GM10248 (cell line): ENCODE results near the gene CTNNA3.

Experiments
- CTCF ChIA-PET: fragments of 300-600 bp; sonication (Branson Sonifier 250); formaldehyde crosslinking; extraction: SDS; loops from one replicate; lab custom pipeline; 2021; ENCODE audit warnings: antibody characterized with exemption; lab: Yijun Ruan, JAX
- POLR2A ChIA-PET: fragments of 350-650 bp; sonication (Branson Sonifier 250); formaldehyde crosslinking; extraction: SDS; loops from one replicate; lab custom pipeline; 2020; ENCODE audit warnings: antibody characterized with exemption; lab: Yijun Ruan, JAX
- DNase-seq: peaks from one replicate; pipeline ENCODE4 v3.0.0; 2012; ENCODE audit errors: extremely low spot score
- TF ChIP-seq, protein P1 (sequence below): IDR thresholded peaks from 2 replicates; pipeline ENCODE4 v1.5.1; 2012; ENCODE audit warnings: mild to moderate bottlenecking, low read depth; ENCODE audit errors: extremely low read depth, missing control alignments, control extremely low read depth

The CTNNA3 gene

DNA sequence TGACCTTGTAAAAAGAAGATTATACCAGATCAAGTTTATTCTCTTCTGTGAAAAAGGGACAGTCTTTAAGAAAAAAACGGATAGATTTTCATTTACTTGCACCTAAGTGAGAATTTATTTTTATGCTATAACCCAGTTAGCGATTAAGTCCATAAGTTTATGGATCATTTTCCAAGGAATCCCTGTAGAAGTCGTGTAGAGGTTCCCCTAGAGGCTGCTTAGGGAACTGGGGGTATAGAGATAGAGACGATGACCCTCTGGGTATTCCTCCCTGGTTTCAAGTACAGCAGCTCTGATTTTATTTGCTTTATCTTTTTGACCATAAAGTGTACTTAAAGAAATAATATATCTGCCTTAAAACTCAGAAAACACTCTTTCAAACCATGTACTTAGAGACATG lies 1418.5 kb downstream of the CTNNA3 start:
- TF ChIP-seq, protein P1, sequence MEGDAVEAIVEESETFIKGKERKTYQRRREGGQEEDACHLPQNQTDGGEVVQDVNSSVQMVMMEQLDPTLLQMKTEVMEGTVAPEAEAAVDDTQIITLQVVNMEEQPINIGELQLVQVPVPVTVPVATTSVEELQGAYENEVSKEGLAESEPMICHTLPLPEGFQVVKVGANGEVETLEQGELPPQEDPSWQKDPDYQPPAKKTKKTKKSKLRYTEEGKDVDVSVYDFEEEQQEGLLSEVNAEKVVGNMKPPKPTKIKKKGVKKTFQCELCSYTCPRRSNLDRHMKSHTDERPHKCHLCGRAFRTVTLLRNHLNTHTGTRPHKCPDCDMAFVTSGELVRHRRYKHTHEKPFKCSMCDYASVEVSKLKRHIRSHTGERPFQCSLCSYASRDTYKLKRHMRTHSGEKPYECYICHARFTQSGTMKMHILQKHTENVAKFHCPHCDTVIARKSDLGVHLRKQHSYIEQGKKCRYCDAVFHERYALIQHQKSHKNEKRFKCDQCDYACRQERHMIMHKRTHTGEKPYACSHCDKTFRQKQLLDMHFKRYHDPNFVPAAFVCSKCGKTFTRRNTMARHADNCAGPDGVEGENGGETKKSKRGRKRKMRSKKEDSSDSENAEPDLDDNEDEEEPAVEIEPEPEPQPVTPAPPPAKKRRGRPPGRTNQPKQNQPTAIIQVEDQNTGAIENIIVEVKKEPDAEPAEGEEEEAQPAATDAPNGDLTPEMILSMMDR: no peak
- no peak for DNase-seq
- ChIA-PET POLR2A (no interaction called here), CTCF (interaction anchor here (1.4 kb wide), 1 partner anchor 9 kb away, joined by 4 read pairs; no protein-coding TSS in a partner anchor)

DNA sequence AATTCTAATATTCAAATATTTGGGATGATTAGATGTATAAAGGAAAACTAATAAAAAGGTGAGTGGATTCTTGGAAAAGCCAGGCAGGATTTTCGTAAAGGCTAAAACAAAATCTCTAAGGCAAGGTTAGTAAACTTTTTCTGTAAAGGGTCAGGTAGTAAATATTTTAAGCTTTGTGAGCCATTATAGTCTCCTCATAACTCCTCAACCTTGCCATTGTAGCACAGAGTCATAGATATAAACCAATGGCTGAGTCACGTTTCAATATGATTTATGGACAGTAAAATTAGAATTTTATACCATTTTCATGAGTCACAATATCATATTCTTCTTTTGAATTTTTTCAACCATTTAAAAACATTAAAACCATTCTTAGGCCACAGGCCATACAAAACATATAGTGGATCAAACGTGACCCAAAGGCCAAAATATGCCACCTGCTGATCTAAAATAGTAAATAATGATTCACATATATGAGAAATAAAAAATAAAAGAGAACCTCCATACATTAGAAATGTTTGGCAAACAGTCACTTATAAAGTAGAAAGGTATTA lies 1422.0 kb downstream of the CTNNA3 start:
- ChIA-PET CTCF (no interaction called here), POLR2A (no interaction called here)
- DNase-seq: no peak
- TF ChIP-seq, protein P1: no peak

DNA sequence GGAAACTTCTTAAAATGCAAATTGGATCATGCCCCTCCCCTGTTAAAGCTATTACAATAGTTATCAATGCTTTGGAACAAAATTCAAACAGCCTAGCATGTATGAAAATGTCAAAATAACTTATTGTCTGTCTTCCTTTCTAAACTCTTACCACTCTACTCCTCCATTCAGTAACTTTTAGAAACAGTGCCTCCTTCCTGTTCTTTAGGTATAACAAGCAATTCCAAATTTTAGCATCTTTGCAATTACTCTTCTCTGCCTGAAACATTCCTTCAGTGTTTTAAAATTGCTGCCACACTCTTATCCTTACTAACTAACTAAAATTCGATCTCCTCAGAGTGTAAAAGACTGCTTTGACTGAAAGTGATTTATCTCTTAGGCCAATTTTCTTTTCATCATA lies 1430.6 kb downstream of the CTNNA3 start:
- ChIA-PET CTCF (no interaction called here), POLR2A (no interaction called here)
- TF ChIP-seq, protein P1: no peak
- DNase-seq: no peak

DNA sequence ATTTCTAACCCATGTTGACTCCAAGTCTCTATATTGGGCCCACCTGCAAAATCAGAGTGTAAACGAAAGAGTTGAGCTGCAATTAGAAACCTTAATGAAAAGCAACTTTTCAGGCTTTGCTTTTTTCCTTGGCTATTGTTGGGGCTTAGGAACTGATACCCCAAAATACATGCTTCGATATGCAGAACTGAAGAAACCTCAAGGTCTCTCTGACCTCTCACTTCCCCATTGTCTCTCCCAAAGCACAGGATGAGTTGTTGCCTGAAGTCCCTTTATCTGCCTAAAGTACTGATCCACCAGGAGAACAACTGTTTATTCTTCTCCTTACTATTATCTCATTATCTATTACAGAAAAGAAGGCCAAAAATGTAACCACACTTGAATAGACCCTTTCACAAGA lies 1436.2 kb downstream of the CTNNA3 start:
- ChIA-PET POLR2A (no interaction called here), CTCF (no interaction called here)
- TF ChIP-seq, protein P1: no peak
- DNase-seq: no peak

DNA sequence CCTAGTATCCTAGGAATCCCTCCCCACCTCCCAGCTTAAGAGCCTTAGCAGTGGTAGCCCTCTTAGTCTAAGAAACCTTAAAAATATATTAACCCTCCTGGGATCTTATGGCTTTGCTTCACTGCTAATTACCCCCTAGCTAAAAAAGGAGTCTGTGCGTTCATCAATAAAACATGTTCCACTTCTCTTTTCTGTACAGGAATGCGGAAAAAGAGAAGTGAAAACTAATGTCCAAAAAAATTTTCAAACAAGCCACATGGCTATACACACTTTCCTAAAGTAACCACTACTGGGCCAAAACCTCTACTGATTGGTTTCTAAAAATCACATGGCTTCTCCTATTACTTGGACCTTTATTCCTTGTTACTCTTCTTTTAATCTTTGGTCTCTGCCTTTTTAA lies 1437.3 kb downstream of the CTNNA3 start:
- ChIA-PET POLR2A (no interaction called here), CTCF (interaction anchor here (1.2 kb wide), 1 partner anchor 20 kb away, joined by 3 read pairs; no protein-coding TSS in a partner anchor)
- no peak for DNase-seq
- TF ChIP-seq, protein P1: no peak

DNA sequence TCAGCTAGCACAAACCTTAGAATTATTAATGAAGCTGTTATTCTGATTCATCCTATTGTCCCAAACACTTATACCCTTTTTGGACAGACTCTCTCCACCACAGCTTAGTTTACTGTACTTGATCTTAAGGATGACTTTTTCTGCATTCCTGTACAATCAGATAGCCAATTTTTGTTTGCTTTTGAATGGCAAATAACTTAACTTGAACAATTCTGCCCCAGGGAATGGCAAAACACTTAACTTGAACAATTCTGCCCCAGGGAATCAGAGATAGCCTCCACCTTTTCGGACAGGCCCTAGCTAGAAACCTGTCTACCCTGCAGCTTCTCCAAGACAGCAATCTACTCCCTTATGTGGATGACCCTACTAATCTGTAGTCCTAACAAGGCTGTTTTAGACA lies 1438.2 kb downstream of the CTNNA3 start:
- ChIA-PET CTCF (no interaction called here), POLR2A (no interaction called here)
- DNase-seq: no peak
- TF ChIP-seq, protein P1: no peak
